HG02571 (cell line): ENCODE data around the gene P3H2.

Experiments used
- ATAC-seq: cut with Tn5 transposase; IDR thresholded peaks from one replicate; pipeline ENCODE4 v1.9.1; 2021; ENCODE audit warnings: mild to moderate bottlenecking, moderate library complexity; ENCODE audit not compliant: unreplicated experiment

Gene P3H2

GRCh38 chr3:189947948-189948723, 172.6 kb downstream of the P3H2 start:
- ATAC-seq = no peak

- no peak for ATAC-seq
These were observed 173.6 kb downstream of the P3H2 start for GRCh38 chr3:189947068-189947467.

GRCh38 chr3:189945935-189946709, 174.6 kb downstream of the P3H2 start:
- no peak for ATAC-seq

GRCh38 chr3:189944285-189945145, 176.2 kb downstream of the P3H2 start:
- ATAC-seq = no peak

GRCh38 chr3:189942948-189943347, 177.7 kb downstream of the P3H2 start:
- no peak for ATAC-seq

- no peak for ATAC-seq
These were observed 179.0 kb downstream of the P3H2 start for GRCh38 chr3:189941679-189942078.

- no peak for ATAC-seq
These were observed 179.6 kb downstream of the P3H2 start for GRCh38 chr3:189941125-189941524.

GRCh38 chr3:189937302-189938127, 183.2 kb downstream of the P3H2 start:
- no peak for ATAC-seq

- ATAC-seq = no peak
These were observed 184.3 kb downstream of the P3H2 start for GRCh38 chr3:189936201-189936945.

GRCh38 chr3:189927975-189928895, 192.5 kb downstream of the P3H2 start:
- no peak for ATAC-seq

- ATAC-seq = no peak
These were observed 198.9 kb downstream of the P3H2 start for GRCh38 chr3:189921770-189922169.

- no peak for ATAC-seq
These were observed 205.9 kb downstream of the P3H2 start for GRCh38 chr3:189914799-189915198.

GRCh38 chr3:189911001-189911400, 209.7 kb downstream of the P3H2 start:
- no peak for ATAC-seq

- no peak for ATAC-seq
These were observed 211.1 kb downstream of the P3H2 start for GRCh38 chr3:189909573-189909972.

GRCh38 chr3:189909139-189909538, 211.6 kb downstream of the P3H2 start:
- ATAC-seq = no peak

- ATAC-seq = no peak
These were observed 212.1 kb downstream of the P3H2 start for GRCh38 chr3:189908646-189909045.

- ATAC-seq = no peak
These were observed 212.9 kb downstream of the P3H2 start for GRCh38 chr3:189907803-189908202.
